Activated B cell treated with CpG ODN at 0.5 μM for 24 hours (primary cell): ENCODE measurements around the gene SGSM2. TPM values are rescaled to one million over a fixed set of nuclear protein-coding genes. Genes with fewer than 3 reads are reported as not detected.

Source experiments
- ATAC-seq: fragments of 200-7000 bp; cut with Tn5 transposase; one replicate; pipeline ENCODE4 v1.10.0; 2021; ENCODE audit warnings: low read depth, mild to moderate bottlenecking, moderate library complexity
- CTCF ChIA-PET: fragments of 350-600 bp; sonication (Branson Sonifier 250); formaldehyde crosslinking; loops from one replicate; lab custom pipeline; 2021; ENCODE audit warnings: antibody characterized with exemption; lab: Charles Lee
- POLR2A ChIA-PET: fragments of 350-600 bp; sonication (Branson Sonifier 250); formaldehyde crosslinking; loops from one replicate; lab custom pipeline; 2021; ENCODE audit warnings: antibody characterized with exemption; lab: Charles Lee
- DNase-seq: peaks from one replicate; pipeline ENCODE4 v3.0.0; 2022
- H3K27ac Mint-ChIP-seq: one replicate; pipeline ENCODE4 v1.8.0; 2020; ENCODE audit warnings: mixed read lengths
- H3K27me3 Mint-ChIP-seq: one replicate; pipeline ENCODE4 v1.8.0; 2021; ENCODE audit warnings: mixed read lengths
- H3K36me3 Mint-ChIP-seq: one replicate; pipeline ENCODE4 v1.8.0; 2021; ENCODE audit warnings: low read depth, mixed read lengths
- H3K4me1 Mint-ChIP-seq: one replicate; pipeline ENCODE4 v1.8.0; 2021; ENCODE audit warnings: mixed read lengths
- H3K4me3 Mint-ChIP-seq: one replicate; pipeline ENCODE4 v1.8.0; 2020; ENCODE audit warnings: mild to moderate bottlenecking, mixed read lengths
- H3K9me3 Mint-ChIP-seq: one replicate; pipeline ENCODE4 v1.8.0; 2020; ENCODE audit warnings: mixed read lengths
- CTCF ChIP-seq: fragments of 200-600 bp; IDR thresholded peaks from one replicate; pipeline ENCODE4 v1.8.0; 2022; ENCODE audit warnings: antibody characterized with exemption, mild to moderate bottlenecking
- intact Hi-C: fragments of 100-400 bp; cut with micrococcal nuclease; formaldehyde crosslinking; loops from one replicate; pipeline ENCODE4 v1.15.1; 2024
- total RNA-seq: library from RNA; stranded (reverse); gene quantifications from 2 replicates; pipeline ENCODE4 v1.2.3, GENCODE V29; 2022

The SGSM2 gene
- total RNA-seq, 1 donor from 2014 or later = 60.5 TPM

GRCh38 chr17:2299136-2299535 is 38.2 kb upstream of the SGSM2 start:
- Mint-ChIP-seq H3K36me3 (peaks cover 52% of the 10 kb centered on the region), H3K4me3 (no peak overlapping the region), H3K4me1 (peaks cover 10% of the 10 kb centered on the region), H3K27me3 (no peaks in the 10 kb centered on the region), H3K9me3 (no peaks in the 10 kb centered on the region), H3K27ac (no peak overlapping the region)
- CTCF ChIA-PET = no interaction called here
- DNase-seq (no peak), ATAC-seq (no peak)
- no peak for TF ChIP-seq CTCF
- intact Hi-C loops = no loop called here
- POLR2A ChIA-PET = no interaction called here

- Mint-ChIP-seq H3K27ac (no peak overlapping the region), H3K9me3 (no peaks in the 10 kb centered on the region), H3K4me3 (no peak overlapping the region), H3K4me1 (peaks cover 11% of the 10 kb centered on the region), H3K36me3 (peaks cover 47% of the 10 kb centered on the region), H3K27me3 (no peaks in the 10 kb centered on the region)
- ATAC-seq (no peak), DNase-seq (no peak)
- ChIA-PET POLR2A (no interaction called here), CTCF (no interaction called here)
- no peak for TF ChIP-seq CTCF
- intact Hi-C loops = loop anchor here (5.0 kb wide), 1 partner anchor 1302 kb away; the partner anchor contains the start of gene TIMM22
Measured at GRCh38 chr17:2299756-2300155, 37.5 kb upstream of the SGSM2 start.

- intact Hi-C loops = loop anchor here (1.0 to 5.0 kb wide), 3 partner anchors 34 to 1305 kb away; partner anchors contain the start of genes MNT, TIMM22 and TSR1
- H3K27me3 Mint-ChIP-seq = no peaks in the 10 kb centered on the region
- ChIA-PET POLR2A (interaction anchor here (0.6 to 3.5 kb wide), 12 partner anchors 12 to 671 kb away, joined by 3 to 25 read pairs (median 5); partner anchors contain the start of genes PAFAH1B1 and TSR1), CTCF (interaction anchor here (2.5 kb wide), 1 partner anchor 50 kb away, joined by 8 read pairs; no protein-coding TSS in a partner anchor)
- peaks cover 14% of the 10 kb centered on the region for H3K4me1 Mint-ChIP-seq
- ATAC-seq (no peak), DNase-seq (no peak)
- H3K36me3 Mint-ChIP-seq = peaks cover 18% of the 10 kb centered on the region
- TF ChIP-seq CTCF = no peak
- no peaks in the 10 kb centered on the region for H3K9me3 Mint-ChIP-seq
- peak overlapping the region; percentile 88 for H3K4me3 Mint-ChIP-seq
- peak overlapping the region; percentile 65 for H3K27ac Mint-ChIP-seq
Measured at GRCh38 chr17:2302778-2303203, 34.5 kb upstream of the SGSM2 start.

GRCh38 chr17:2303204-2304188 is 33.8 kb upstream of the SGSM2 start, which contains the start of the genes SMG6 and SRR:
SMG6 (minus strand) TSS chr17:2303785; CDS start chr17:2303720, 65 bp downstream.
SRR (plus strand) TSS chr17:2303950; CDS start chr17:2315561, 11,611 bp downstream.
- H3K4me3 Mint-ChIP-seq = peak within 1 kb of the TSS; percentile 88
- ATAC-seq (peak; percentile 90), DNase-seq (peak; percentile 87)
- CTCF ChIA-PET = interaction anchor here (2.5 kb wide), 1 partner anchor 50 kb away, joined by 8 read pairs; no protein-coding TSS in a partner anchor
- TF ChIP-seq CTCF = no peak
- intact Hi-C loops = loop anchor here (1.0 to 5.0 kb wide), 3 partner anchors 33 to 1306 kb away; partner anchors contain the start of genes MNT, TIMM22 and TSR1
- H3K27ac Mint-ChIP-seq = peak within 1 kb of the TSS; percentile 65
- peaks cover 12% of the 10 kb centered on the region for H3K36me3 Mint-ChIP-seq
- H3K4me1 Mint-ChIP-seq = peaks cover 14% of the 10 kb centered on the region
- no peaks in the 10 kb centered on the region for H3K27me3 Mint-ChIP-seq
- POLR2A ChIA-PET = interaction anchor here (0.5 to 3.5 kb wide), 17 partner anchors 11 to 1621 kb away, joined by 3 to 25 read pairs (median 4); partner anchors contain the start of genes PAFAH1B1 and TSR1
- no peaks in the 10 kb centered on the region for H3K9me3 Mint-ChIP-seq
